Renal cortical epithelial cell (primary cell): ENCODE data around the gene ISG20. TPM values are rescaled to one million over a fixed set of nuclear protein-coding genes. Genes with fewer than 3 reads are reported as not detected.
"Not testable (repeated sequence)": the region's sequence is repeated elsewhere in the genome, so short reads cannot be mapped to it uniquely, and the experiment has no call there.

Source experiments
- DNase-seq: peaks from one replicate; pipeline ENCODE4 v3.0.0-alpha.2; 2011; ENCODE audit warnings: low read depth
- total RNA-seq: library from RNA; depleted of rRNA; stranded (reverse); fragments of >200 nt; gene quantifications from 2 replicates; pipeline ENCODE4 v1.2.3, GENCODE V29; 2014

ISG20 gene
- total RNA-seq, 1 donor from 2014 or later, result 2.1 TPM

DNA sequence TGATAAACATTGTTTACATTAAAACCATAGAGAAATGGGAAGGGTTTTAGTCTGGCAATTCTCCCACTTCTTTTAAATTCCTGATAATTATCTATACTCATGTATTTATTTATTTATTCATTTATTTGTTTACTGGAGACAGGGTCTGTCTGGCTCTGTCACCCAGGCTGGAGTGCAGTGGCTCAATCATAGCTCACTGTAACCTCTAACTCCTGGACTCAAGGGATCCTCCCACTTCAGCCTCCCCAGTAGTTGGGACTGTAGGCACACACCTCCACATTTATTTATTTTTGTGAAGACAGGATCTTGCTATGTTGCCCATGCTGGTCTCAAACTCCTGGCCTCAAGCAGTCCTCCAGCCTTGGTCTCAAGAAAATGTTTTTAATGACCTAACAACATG lies 20.1 kb upstream of the ISG20 start:
- no peak for DNase-seq

DNA sequence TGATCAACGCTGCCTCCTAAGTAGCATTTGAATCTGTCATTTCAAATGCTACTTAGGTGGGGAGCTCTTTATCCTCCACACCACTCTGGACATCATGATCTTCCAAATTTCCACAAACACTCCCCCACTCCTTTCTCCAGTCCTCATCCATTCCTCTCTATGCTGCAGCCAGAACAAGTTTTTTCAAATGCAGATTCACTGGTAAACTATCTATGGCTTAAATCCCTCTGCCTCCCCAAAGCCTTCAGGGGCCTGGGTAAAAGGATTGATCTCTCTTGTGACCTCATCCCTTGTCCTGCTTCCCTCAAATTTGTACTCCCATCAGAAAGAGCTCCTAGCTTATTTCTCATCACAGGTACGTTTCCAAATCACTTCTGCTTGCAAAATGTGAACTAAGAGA lies 19.0 kb upstream of the ISG20 start:
- no peak for DNase-seq

DNA sequence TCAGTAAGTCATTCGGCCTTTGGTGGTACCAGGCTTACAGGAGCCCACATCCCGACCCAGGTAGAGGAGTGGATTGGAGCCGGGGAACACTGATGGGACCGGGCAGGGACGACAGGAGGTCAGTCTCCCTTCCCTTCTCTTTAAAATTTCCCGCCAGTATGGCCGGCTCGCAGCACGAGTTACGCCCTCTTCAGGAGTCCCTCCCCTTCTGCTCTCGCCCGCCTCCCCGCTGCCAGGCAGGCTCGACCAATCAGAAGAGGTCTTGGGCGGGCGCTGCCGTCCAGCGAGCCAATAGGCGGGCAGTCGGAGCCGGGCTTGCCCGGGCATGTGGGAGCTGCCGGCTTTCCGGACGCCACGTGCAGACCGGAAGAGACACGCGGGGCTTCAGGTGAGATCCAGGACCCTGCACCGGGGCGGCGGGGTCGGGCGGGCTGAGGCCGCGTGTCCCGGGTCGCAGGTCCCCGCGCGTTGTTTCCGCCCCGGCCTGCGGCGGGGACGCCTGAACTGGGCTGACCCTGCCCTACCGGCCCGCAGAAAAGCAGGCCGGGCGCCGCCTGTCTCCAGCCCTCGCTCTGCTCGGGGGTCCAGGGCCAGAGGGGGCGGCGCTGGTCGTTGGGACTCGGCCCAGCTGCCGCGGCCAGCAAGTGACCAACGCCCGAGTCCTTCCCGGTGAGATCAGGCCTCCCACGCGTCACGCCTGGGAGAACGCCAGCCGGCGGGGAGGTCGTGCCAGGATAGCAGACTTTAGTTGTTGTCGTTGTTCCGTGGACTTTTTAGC lies 17.6 kb upstream of the ISG20 start, which contains the start of gene AEN:
TSS of gene AEN (plus strand) at position 346 of the 778 bp plus-strand sequence. CDS start 4,870 bp downstream, outside the sequence.
- DNase-seq, result peak; percentile 88

- peak; percentile 28 for DNase-seq
Measured at GRCh38 chr15:88621789-88622604, 16.8 kb upstream of the ISG20 start.

GRCh38 chr15:88622605-88622975 lies 16.2 kb upstream of the ISG20 start:
- DNase-seq, result no peak

GRCh38 chr15:88623061-88623460 lies 15.8 kb upstream of the ISG20 start:
- peak; percentile 85 for DNase-seq

GRCh38 chr15:88623632-88624031 lies 15.2 kb upstream of the ISG20 start:
- DNase-seq, result no peak

DNA sequence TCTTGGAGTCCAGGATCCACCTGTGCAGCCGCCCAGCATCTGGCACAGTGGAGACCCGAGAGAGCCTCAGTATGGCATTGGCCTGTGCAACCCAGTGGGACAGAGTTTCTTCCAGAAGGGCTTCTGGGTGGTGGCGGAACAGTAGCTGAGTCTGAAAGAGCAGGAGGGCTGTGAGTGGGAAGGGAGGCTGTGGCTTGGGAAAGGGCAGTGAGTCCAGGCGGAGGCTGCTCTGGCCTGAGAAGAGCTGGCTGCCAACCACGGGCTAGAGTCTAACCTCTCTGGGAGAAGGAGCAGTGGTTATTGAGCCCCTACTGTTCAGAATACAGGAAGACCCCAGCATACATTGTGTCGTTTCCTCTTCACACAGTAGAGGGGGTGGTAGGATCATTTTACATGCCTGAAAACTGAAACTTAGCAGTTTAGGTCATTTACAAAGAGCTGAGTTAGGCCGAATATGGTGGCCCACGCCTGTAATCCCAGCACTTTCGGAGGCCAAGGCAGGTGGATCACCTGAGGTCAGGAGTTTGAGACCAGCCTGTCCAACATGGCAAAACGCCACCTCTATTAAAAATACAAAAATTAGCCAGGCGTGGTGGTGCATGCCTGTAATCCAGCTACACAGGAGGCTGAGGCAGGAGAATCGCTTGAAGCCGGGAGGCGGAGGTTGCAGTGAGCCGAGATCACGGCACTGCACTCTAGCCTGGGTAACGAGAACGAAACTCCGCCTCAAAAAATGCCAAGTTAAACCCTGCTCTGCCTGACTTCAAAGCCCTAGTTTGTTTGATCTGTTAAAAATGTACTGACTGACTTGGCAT lies 14.5 kb upstream of the ISG20 start:
- peak; percentile 36 for DNase-seq

DNA sequence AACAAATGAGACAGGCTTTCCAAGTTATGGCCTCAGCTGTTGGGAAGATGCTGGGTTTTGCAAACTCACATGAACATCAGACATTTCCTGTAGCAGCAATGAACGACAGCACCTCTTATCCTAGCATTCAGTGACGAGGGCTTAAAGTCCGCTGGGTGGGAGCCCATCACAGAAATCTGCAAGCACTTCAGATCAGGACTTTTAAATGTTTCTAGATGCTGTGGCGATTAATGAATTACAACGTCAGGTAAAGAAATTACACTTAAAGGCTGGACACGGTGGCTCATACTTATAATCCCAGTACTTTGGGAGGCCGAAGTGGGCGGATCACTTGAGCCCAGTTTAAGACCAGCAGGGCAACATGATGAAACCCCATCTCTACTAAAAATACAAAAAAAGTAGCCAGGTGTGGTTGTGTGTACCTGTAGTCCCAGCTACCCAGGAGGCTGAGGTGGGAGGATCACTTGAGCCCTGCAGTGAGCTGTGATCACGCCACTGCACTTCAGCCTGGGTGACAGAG lies 13.8 kb upstream of the ISG20 start:
- no peak for DNase-seq

DNA sequence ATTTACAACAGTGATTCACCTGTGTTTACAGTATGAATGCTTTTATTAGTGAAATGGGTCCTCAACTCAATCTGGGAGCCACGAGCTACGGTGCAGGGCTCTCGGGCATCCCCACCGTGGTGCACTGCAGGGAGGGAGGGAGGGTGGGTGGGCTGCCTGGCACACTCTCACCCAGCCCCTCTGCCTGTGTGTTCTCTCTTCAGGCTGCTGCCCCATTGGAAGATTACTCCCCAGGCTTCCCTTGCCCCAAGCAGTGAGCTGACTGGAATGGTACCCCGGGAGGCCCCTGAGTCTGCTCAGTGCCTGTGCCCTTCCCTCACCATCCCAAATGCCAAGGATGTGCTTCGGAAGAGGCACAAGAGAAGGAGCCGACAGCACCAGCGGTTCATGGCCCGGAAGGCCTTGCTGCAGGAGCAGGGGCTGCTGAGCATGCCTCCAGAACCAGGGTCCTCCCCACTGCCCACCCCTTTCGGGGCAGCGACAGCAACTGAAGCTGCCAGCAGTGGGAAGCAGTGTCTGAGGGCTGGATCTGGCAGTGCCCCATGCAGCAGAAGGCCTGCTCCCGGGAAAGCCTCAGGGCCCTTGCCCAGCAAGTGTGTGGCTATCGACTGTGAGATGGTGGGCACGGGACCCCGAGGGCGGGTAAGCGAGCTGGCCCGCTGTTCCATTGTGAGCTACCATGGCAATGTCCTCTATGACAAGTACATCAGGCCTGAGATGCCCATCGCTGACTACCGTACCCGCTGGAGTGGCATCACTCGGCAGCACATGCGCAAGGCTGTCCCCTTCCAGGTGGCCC lies 12.7 kb upstream of the ISG20 start:
- DNase-seq, result no peak

DNA sequence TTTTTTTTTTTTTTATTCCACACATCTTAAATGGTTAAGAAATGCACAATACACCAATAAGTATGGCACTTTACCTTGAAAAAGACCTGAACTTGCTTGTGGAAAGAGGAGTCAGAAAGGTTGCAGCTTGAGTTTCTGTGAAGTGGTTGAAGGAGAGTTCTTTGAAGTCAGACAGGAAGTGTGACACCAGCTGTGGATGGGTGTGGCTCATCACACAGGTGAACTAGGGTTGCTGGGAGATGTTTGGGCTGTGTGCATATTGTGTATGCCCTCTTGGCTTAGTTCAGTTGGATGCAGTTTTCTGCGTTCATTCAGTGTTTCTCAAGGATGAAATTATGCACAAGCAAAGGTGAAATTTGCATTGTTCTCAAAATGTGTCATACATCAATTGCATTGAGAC lies 11.4 kb upstream of the ISG20 start:
- no peak for DNase-seq

DNA sequence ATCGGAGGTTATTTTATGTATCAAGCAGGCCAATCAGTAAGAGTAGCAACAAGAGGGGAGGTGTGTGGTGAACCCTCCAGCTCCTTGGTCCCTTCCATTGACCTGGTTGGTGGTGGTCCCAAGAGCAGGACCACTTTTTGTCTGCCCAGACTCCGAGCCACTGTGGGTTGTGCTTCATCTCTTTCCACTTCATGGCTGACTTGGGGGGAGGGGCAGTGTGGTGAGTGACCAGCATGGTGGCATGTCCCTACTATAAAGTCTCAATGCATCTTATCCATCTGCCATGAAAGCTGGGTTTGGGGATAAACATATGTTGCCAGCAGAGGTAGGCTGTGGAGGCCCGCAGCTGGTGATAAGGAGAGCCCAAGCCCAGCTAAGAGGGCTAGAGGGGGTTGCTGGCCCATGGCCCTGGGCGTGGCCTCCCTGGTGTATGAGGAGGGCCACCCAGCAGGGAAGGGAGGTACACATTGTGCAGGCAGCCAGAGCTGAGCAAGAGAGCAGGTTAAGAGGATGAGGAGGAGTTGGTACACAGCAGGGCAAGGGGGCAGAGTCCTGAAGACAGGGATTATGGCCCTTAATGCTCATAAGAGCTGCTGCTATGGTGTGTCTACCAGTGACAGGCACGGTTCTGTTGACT lies 10.7 kb upstream of the ISG20 start:
- no peak for DNase-seq

- no peak for DNase-seq
Measured at GRCh38 chr15:88629071-88629470, 9.7 kb upstream of the ISG20 start.

DNA sequence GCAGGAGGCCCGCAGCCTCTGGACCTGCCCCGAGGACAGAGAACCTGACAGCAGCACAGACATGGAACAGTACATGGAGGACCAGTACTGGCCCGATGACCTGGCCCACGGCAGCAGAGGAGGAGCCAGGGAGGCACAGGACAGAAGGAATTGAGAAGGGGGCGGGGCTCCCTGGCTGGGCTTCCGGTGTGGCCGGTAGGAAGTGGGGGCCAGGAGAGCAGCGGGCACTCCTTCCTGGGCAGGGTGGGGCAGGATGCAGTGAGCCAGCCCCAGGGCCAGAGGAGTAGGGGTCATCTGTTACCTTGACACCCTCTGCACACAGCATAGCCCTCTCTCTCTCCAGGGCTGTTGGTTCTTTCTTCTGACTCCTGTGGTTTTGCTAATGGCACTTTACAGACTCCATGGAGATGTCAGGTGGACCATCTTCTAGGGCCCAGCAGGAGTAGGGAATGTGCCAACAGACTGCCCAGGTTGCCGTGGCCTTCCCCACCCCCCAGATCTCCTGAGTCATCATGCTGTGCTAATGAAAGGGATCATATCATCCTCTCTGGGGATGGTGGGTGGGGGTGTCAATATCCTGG lies 8.6 kb upstream of the ISG20 start:
- peak; percentile 43 for DNase-seq

GRCh38 chr15:88630798-88631463 lies 7.9 kb upstream of the ISG20 start:
- DNase-seq, result no peak

DNA sequence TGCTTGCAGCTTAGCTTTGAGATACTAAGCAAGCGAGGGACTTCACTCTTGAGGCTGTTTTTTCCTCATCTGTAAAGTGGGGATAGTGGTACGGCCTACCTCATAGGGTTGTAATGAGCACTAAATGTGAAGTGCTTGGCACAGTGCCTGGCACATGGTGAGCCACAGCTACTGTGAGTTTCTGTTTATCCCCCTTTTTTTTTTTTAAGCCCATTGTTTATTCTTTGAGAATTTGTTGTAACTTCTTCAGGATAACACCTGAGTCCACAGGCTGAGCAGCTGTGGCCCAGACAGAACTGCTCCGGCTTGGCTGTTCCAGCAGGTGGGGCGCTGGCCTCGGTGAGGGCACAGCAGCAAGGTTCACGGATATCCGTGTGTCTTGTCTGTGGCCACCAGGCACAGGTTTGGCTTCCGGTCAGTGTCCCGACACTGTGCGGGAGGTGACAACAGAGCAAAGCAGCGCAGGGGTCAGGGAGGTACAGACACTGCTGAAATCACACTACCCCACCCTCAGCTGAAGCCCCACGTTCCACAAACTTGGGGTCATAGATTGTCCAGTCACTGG lies 7.3 kb upstream of the ISG20 start:
- DNase-seq, result no peak

DNA sequence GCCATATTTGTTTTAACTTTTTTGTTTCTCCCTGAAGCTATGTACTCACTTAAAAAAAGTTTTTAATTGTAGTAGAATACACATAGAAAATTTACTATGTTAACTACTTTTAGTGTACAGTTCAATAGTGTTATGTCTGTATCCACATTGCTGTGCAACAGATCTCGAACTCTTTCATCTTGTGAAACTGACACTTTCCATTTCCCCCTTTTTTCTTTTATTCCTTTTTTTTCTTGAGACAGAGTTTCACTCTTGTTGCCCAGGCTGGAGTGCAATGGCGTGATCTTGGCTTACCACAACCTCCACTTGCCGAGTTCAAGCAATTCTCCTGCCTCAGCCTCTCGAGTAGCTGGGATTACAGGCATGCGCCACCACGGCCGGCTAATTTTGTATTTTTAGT lies 6.0 kb upstream of the ISG20 start:
- not testable (repeated sequence) for DNase-seq

DNA sequence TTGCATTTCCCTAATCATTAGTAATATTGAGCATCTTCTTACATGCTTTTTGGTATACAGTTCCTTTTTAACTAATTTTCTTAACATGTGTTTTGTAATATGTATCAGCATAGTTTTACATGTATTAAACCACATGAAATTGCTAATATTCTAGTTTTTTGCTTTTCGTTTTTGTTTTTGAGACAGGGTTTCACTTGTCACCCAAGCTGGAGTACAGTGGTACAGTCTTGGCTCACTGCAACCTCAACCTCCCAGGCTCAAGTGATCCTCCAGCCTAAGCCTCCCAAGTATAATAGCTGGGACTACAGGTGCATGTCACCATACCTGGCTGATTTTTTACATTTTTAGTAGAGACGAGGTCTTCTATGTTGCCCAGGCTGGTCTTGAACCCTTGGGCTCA lies 4.4 kb upstream of the ISG20 start:
- no peak for DNase-seq

- no peak for DNase-seq
Measured at GRCh38 chr15:88635318-88635717, 3.5 kb upstream of the ISG20 start.
